Neural cell (in vitro differentiated cells): ENCODE measurements around the gene GXYLT2. TPM values are rescaled to one million over a fixed set of nuclear protein-coding genes. Genes with fewer than 3 reads are reported as not detected.

Source experiments
- H2AFZ ChIP-seq: fragments of 200-600, 300-800 bp; sonication (generic), shearing (Covaris generic); 2 replicates; pipeline ENCODE4 v1.6.0; 2014; ENCODE audit warnings: low read depth, mild to moderate bottlenecking, antibody characterized with exemption, low read length, moderate library complexity
- H3F3A ChIP-seq: fragments of 200-600 bp; shearing (Covaris generic); 2 replicates; pipeline ENCODE4 v1.6.1; 2016; ENCODE audit warnings: mild to moderate bottlenecking, moderate library complexity, mixed read lengths, antibody characterized with exemption, low read length; ENCODE audit not compliant: insufficient read depth, poor library complexity, severe bottlenecking
- H3K27ac ChIP-seq: fragments of 200-600, 300-800 bp; sonication (generic), shearing (Covaris generic); 2 replicates; pipeline ENCODE4 v1.5.1; 2014; ENCODE audit warnings: mild to moderate bottlenecking, low read length, moderate library complexity
- H3K27me3 ChIP-seq: fragments of 300-800, 200-600 bp; sonication (generic), shearing (Covaris generic); 2 replicates; pipeline ENCODE4 v1.6.0; 2014; ENCODE audit warnings: mild to moderate bottlenecking, low read depth, low read length, moderate library complexity; ENCODE audit not compliant: insufficient read depth
- H3K36me3 ChIP-seq: fragments of 300-800, 200-600 bp; sonication (generic), shearing (Covaris generic); 2 replicates; pipeline ENCODE4 v1.5.1; 2014; ENCODE audit warnings: mild to moderate bottlenecking, antibody characterized with exemption, low read length, moderate library complexity; ENCODE audit not compliant: insufficient read depth
- H3K4me2 ChIP-seq: fragments of 300-800, 200-600 bp; sonication (generic), shearing (Covaris generic); 2 replicates; pipeline ENCODE4 v1.6.0; 2014; ENCODE audit warnings: mild to moderate bottlenecking, low read length
- H3K4me3 ChIP-seq: fragments of 300-800, 200-600 bp; sonication (generic), shearing (Covaris generic); 2 replicates; pipeline ENCODE4 v1.5.1; 2014; ENCODE audit warnings: mild to moderate bottlenecking, low read length, moderate library complexity
- H3K79me2 ChIP-seq: fragments of 200-600 bp; shearing (Covaris generic); replicated peaks from 2 replicates; pipeline ENCODE4 v1.6.0; 2014; ENCODE audit warnings: mild to moderate bottlenecking, low read length, moderate library complexity; ENCODE audit not compliant: insufficient read depth
- H3K9ac ChIP-seq: fragments of 300-800, 200-600 bp; sonication (generic), shearing (Covaris generic); 2 replicates; pipeline ENCODE4 v1.6.1; 2016; ENCODE audit warnings: mild to moderate bottlenecking, low read length, mixed read lengths
- H3K9me2 ChIP-seq: fragments of 200-600 bp; shearing (Covaris generic); 2 replicates; pipeline ENCODE4 v1.6.1; 2016; ENCODE audit warnings: mild to moderate bottlenecking, low read length, mixed read lengths; ENCODE audit not compliant: insufficient read depth
- H3K9me3 ChIP-seq: fragments of 200-600, 300-800 bp; sonication (generic), shearing (Covaris generic); 2 replicates; pipeline ENCODE4 v1.6.1; 2016; ENCODE audit warnings: mild to moderate bottlenecking, mixed run types, low read length, moderate library complexity, mixed read lengths
- H4K20me1 ChIP-seq: fragments of 200-600 bp; shearing (Covaris generic); 2 replicates; pipeline ENCODE4 v1.6.1; 2016; ENCODE audit warnings: mild to moderate bottlenecking, mixed run types; ENCODE audit not compliant: insufficient read depth
- EP300 ChIP-seq: fragments of 450-650 bp; conservative IDR thresholded peaks from 2 replicates; pipeline ENCODE4 v1.6.1; 2014; ENCODE audit warnings: antibody characterized with exemption, mild to moderate bottlenecking, moderate library complexity; ENCODE audit not compliant: poor library complexity, severe bottlenecking
- EZH2 ChIP-seq: fragments of 200-600, 300-800 bp; shearing (Covaris generic), sonication (generic); IDR thresholded peaks from 2 replicates; pipeline ENCODE4 v1.6.1; 2014; ENCODE audit warnings: antibody characterized with exemption, low read length, borderline replicate concordance, mild to moderate bottlenecking; ENCODE audit not compliant: insufficient read depth, poor library complexity, severe bottlenecking
- MXI1 ChIP-seq: fragments of 450-650 bp; conservative IDR thresholded peaks from 2 replicates; pipeline ENCODE4 v1.6.1; 2014; ENCODE audit warnings: antibody characterized with exemption, mild to moderate bottlenecking; ENCODE audit not compliant: poor library complexity, severe bottlenecking
- POLR2AphosphoS5 ChIP-seq: IDR thresholded peaks from 2 replicates; pipeline ENCODE4 v1.6.1; 2012
- REST ChIP-seq: IDR thresholded peaks from 2 replicates; pipeline ENCODE4 v1.6.1; 2012; ENCODE audit warnings: borderline replicate concordance
- SMC3 ChIP-seq: fragments of 450-650 bp; conservative IDR thresholded peaks from 2 replicates; pipeline ENCODE4 v1.6.1; 2014; ENCODE audit warnings: antibody characterized with exemption, mild to moderate bottlenecking, moderate library complexity; ENCODE audit not compliant: poor library complexity
- TAF1 ChIP-seq: IDR thresholded peaks from 2 replicates; pipeline ENCODE4 v1.6.1; 2012; ENCODE audit warnings: low read depth
- polyA plus RNA-seq: library from polyadenylated mRNA; depleted of rRNA; stranded (reverse); fragments of >200 nt; gene quantifications from 2 replicates; pipeline ENCODE4 v1.2.3, GENCODE V29; 2014
- TF ChIP-seq, protein P1 (sequence below): fragments of 450-650 bp; IDR thresholded peaks from 2 replicates; pipeline ENCODE4 v1.5.1; 2014; ENCODE audit warnings: antibody characterized with exemption, mild to moderate bottlenecking, moderate library complexity; ENCODE audit not compliant: poor library complexity, severe bottlenecking

GXYLT2 gene
- polyA plus RNA-seq, 1 donor from 2014 or later: 0.48 TPM

DNA sequence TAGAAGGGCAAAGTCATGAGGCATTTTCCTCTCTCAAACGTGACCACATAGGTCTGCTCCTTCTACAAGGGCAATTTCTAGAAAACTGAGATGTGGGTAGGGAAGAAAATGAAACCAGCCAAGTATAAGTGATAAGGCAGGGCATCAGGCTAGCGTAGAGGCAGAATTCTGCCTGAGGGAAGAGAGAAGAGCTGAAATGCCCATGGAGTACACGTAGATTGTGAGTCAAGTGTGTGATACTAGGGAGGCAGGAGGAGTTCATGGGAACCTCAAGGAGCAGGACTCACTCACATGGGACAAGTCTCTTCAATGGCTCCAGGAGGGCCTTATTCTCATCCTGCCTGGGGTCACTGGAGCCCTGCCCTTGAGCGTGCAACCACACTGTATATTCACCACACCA is 73.9 kb downstream of the GXYLT2 start:
- Histone ChIP-seq H3K36me3 (no peaks in the 10 kb centered on the region), H4K20me1 (no peaks in the 10 kb centered on the region), H3K4me3 (no peak overlapping the region), H3F3A (no peaks in the 10 kb centered on the region), H3K4me2 (no peak overlapping the region), H3K27me3 (no peaks in the 10 kb centered on the region), H3K27ac (no peak overlapping the region), H3K79me2 (no peaks in the 10 kb centered on the region), H3K9me3 (no peaks in the 10 kb centered on the region), H3K9me2 (no peaks in the 10 kb centered on the region), H2AFZ (no peak overlapping the region), H3K9ac (no peak overlapping the region)
- TF ChIP-seq EZH2 (no peak), EP300 (no peak), TAF1 (no peak), POLR2AphosphoS5 (no peak), REST (no peak)
- TF ChIP-seq, protein P1, sequence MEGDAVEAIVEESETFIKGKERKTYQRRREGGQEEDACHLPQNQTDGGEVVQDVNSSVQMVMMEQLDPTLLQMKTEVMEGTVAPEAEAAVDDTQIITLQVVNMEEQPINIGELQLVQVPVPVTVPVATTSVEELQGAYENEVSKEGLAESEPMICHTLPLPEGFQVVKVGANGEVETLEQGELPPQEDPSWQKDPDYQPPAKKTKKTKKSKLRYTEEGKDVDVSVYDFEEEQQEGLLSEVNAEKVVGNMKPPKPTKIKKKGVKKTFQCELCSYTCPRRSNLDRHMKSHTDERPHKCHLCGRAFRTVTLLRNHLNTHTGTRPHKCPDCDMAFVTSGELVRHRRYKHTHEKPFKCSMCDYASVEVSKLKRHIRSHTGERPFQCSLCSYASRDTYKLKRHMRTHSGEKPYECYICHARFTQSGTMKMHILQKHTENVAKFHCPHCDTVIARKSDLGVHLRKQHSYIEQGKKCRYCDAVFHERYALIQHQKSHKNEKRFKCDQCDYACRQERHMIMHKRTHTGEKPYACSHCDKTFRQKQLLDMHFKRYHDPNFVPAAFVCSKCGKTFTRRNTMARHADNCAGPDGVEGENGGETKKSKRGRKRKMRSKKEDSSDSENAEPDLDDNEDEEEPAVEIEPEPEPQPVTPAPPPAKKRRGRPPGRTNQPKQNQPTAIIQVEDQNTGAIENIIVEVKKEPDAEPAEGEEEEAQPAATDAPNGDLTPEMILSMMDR: no peak

GRCh38 chr3:72962317-72962716 is 74.5 kb downstream of the GXYLT2 start:
- TF ChIP-seq MXI1: no peak
- no peak for TF ChIP-seq EZH2
- TF ChIP-seq TAF1: no peak
- TF ChIP-seq, protein P1: no peak
- no peak for TF ChIP-seq SMC3
- no peak overlapping the region for H2AFZ ChIP-seq
- H3K9me2 ChIP-seq: no peaks in the 10 kb centered on the region
- no peaks in the 10 kb centered on the region for H4K20me1 ChIP-seq
- no peak overlapping the region for H3K27ac ChIP-seq
- H3F3A ChIP-seq: no peaks in the 10 kb centered on the region
- no peak overlapping the region for H3K4me2 ChIP-seq
- no peaks in the 10 kb centered on the region for H3K27me3 ChIP-seq
- no peak overlapping the region for H3K9ac ChIP-seq
- H3K4me3 ChIP-seq: no peak overlapping the region
- H3K79me2 ChIP-seq: no peaks in the 10 kb centered on the region
- H3K9me3 ChIP-seq: no peaks in the 10 kb centered on the region
- no peaks in the 10 kb centered on the region for H3K36me3 ChIP-seq
